ENCODE results near the gene DUSP14.

DNA sequence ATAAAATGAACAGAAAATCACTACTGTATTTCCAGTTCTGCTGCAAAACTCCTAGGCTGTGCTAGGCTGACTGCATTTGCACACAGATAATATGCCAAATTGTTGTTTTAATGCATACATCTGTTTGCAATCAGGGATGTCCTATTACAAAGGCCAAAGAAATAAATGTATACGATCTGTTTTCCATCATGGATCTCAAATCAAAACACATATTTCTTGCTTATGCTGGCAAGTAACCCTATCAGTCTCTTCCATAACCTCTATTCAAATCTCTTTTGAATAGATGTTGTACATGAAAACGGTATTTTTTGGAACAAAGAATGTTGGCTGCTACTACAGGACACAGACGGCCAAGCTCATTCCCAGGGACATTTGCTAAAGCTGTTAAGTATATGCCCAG, 56.6 kb downstream of the DUSP14 start:
- TF ChIP-seq, protein P1, sequence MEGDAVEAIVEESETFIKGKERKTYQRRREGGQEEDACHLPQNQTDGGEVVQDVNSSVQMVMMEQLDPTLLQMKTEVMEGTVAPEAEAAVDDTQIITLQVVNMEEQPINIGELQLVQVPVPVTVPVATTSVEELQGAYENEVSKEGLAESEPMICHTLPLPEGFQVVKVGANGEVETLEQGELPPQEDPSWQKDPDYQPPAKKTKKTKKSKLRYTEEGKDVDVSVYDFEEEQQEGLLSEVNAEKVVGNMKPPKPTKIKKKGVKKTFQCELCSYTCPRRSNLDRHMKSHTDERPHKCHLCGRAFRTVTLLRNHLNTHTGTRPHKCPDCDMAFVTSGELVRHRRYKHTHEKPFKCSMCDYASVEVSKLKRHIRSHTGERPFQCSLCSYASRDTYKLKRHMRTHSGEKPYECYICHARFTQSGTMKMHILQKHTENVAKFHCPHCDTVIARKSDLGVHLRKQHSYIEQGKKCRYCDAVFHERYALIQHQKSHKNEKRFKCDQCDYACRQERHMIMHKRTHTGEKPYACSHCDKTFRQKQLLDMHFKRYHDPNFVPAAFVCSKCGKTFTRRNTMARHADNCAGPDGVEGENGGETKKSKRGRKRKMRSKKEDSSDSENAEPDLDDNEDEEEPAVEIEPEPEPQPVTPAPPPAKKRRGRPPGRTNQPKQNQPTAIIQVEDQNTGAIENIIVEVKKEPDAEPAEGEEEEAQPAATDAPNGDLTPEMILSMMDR (IDR thresholded peaks at IDR 0.05): no peak
- no peak for TF ChIP-seq EP300 (IDR thresholded peaks at IDR 0.05)
